ENCODE data around the gene CADM2. TPM values are rescaled to one million over a fixed set of nuclear protein-coding genes. Genes with fewer than 3 reads are reported as not detected.

Gene CADM2
- total and polyA plus RNA-seq, 2 donors (not counting 3 experiments of a cell fraction or from before 2014, with no cell fraction given): not detected

- no peaks in the 10 kb centered on the region for H3K79me2 ChIP-seq (ENCODE audit: control insufficient read depth, insufficient read depth, low read length)
- dilution Hi-C loops (cut with MboI; ENCODE audit: extremely low pct_ligation_motif_present, low sequenced_read_pairs): no loop called here
- no peaks in the 10 kb centered on the region for H3K36me3 ChIP-seq (ENCODE audit: control insufficient read depth in 2 of 2, extremely low read depth in 1 of 2, insufficient read depth in 2 of 2, low read length in 2 of 2)
- H3K4me1 ChIP-seq (ENCODE audit: control insufficient read depth, extremely low read depth, insufficient read depth, low read length): no peaks in the 10 kb centered on the region
- ChIA-PET CTCF (no interaction called here), POLR2A (no interaction called here)
- no peak overlapping the region for H2AFZ ChIP-seq (ENCODE audit: low read depth, low read length)
- TF ChIP-seq EZH2 (IDR thresholded peaks at IDR 0.05; ENCODE audit: borderline replicate concordance, low read depth, low read length, severe bottlenecking): no peak
- TF ChIP-seq MAX (IDR thresholded peaks at IDR 0.05; ENCODE audit: insufficient read depth, insufficient read length): no peak
- no peak for TF ChIP-seq FOS (IDR thresholded peaks at IDR 0.05; ENCODE audit: borderline replicate concordance, insufficient read depth, low read length)
- TF ChIP-seq POLR2AphosphoS5 (IDR thresholded peaks at IDR 0.05; ENCODE audit: insufficient read depth, low read depth, low read length): no peak
- TF ChIP-seq GATA2 (IDR thresholded peaks at IDR 0.05; ENCODE audit: insufficient read depth, insufficient read length, low read depth, low read length): no peak
- no peak for TF ChIP-seq JUN (IDR thresholded peaks at IDR 0.05; ENCODE audit: borderline replicate concordance, insufficient read depth, insufficient read length, low read depth)
- no peak for TF ChIP-seq POLR2A (IDR thresholded peaks at IDR 0.05; ENCODE audit: low read depth, low read length)
- TF ChIP-seq CTCF (IDR thresholded peaks at IDR 0.05; ENCODE audit: extremely low read depth in 1 of 2, insufficient read depth in 1 of 2, low read depth in 1 of 2, low read length in 2 of 2): no peak
- no peak for TF ChIP-seq MYC (IDR thresholded peaks at IDR 0.05; ENCODE audit: low read depth, low read length)
- no peak overlapping the region for H3K9ac ChIP-seq (replicated peaks; ENCODE audit: extremely low read depth, insufficient read depth, low read length)
- no peak overlapping the region for H3K4me3 ChIP-seq (replicated peaks in 1 of 3; ENCODE audit: insufficient read depth in 1 of 3, low read depth in 1 of 3, low read length in 3 of 3)
- H3K9me1 ChIP-seq (replicated peaks; ENCODE audit: control insufficient read depth, extremely low read depth, insufficient read depth, low read length): no peaks in the 10 kb centered on the region
- H3K9me3 ChIP-seq (replicated peaks; ENCODE audit: control insufficient read depth, insufficient read depth, low read length): no peaks in the 10 kb centered on the region
- no peak overlapping the region for H3K4me2 ChIP-seq (ENCODE audit: insufficient read depth, low read length)
- H3K27ac ChIP-seq (ENCODE audit: insufficient read depth, low read depth, low read length): no peak overlapping the region
- no peak for FAIRE-seq
- BruUV-seq (replicated peaks): no TSS peak
- H4K20me1 ChIP-seq (replicated peaks; ENCODE audit: control insufficient read depth, extremely low read depth, insufficient read depth, low read length): no peaks in the 10 kb centered on the region
- no peaks in the 10 kb centered on the region for H3K27me3 ChIP-seq (ENCODE audit: control insufficient read depth in 2 of 2, insufficient read depth in 2 of 2, low read length in 2 of 2)
- intact Hi-C loops (cut with micrococcal nuclease): no loop called here
- no peak for DNase-seq (ENCODE audit: low read depth, low spot score)
These were observed 78.4 kb downstream of the CADM2 start for GRCh38 chr3:85037203-85037602.
